OCI-M2 (cell line): ENCODE results near the gene KIRREL1.

Source experiments
- DNase-seq: peaks from one replicate; lab custom pipeline; 2025; ENCODE audit not compliant: unreplicated experiment; lab: John Stamatoyannopoulos, UW

KIRREL1 gene

GRCh38 chr1:158067662-158068061, 74.2 kb downstream of the KIRREL1 start:
- DNase-seq: no peak

- DNase-seq: no peak
Measured at GRCh38 chr1:158068918-158069317, 75.5 kb downstream of the KIRREL1 start.

GRCh38 chr1:158071138-158071537, 77.7 kb downstream of the KIRREL1 start:
- no peak for DNase-seq

- no peak for DNase-seq
Measured at GRCh38 chr1:158075078-158075477, 81.6 kb downstream of the KIRREL1 start.

GRCh38 chr1:158076441-158076840, 83.0 kb downstream of the KIRREL1 start:
- no peak for DNase-seq

GRCh38 chr1:158077411-158078256, 84.2 kb downstream of the KIRREL1 start:
- DNase-seq: no peak

- DNase-seq: no peak
Measured at GRCh38 chr1:158078569-158079080, 85.2 kb downstream of the KIRREL1 start.

GRCh38 chr1:158080066-158080465, 86.6 kb downstream of the KIRREL1 start:
- no peak for DNase-seq

- no peak for DNase-seq
Measured at GRCh38 chr1:158084336-158084735, 90.9 kb downstream of the KIRREL1 start.

- DNase-seq: no peak
Measured at GRCh38 chr1:158084747-158085146, 91.3 kb downstream of the KIRREL1 start.

GRCh38 chr1:158087320-158087927, 94.0 kb downstream of the KIRREL1 start:
- no peak for DNase-seq

GRCh38 chr1:158089476-158089875, 96.0 kb downstream of the KIRREL1 start:
- DNase-seq: no peak

GRCh38 chr1:158089925-158090637, 96.6 kb downstream of the KIRREL1 start:
- DNase-seq: no peak

- no peak for DNase-seq
Measured at GRCh38 chr1:158093376-158093775, 99.9 kb downstream of the KIRREL1 start.

GRCh38 chr1:158094571-158094970, 101.1 kb downstream of the KIRREL1 start:
- DNase-seq: no peak

- no peak for DNase-seq
Measured at GRCh38 chr1:158095737-158096335, 102.4 kb downstream of the KIRREL1 start.

GRCh38 chr1:158098256-158098655, 104.8 kb downstream of the KIRREL1 start:
- DNase-seq: no peak

- DNase-seq: no peak
Measured at GRCh38 chr1:158099185-158099584, 105.7 kb downstream of the KIRREL1 start.

- DNase-seq: no peak
Measured at GRCh38 chr1:158100498-158100897, 107.1 kb downstream of the KIRREL1 start.

- DNase-seq: no peak
Measured at GRCh38 chr1:158101455-158101854, 108.0 kb downstream of the KIRREL1 start.

- DNase-seq: no peak
Measured at GRCh38 chr1:158101927-158102326, 108.5 kb downstream of the KIRREL1 start.
